Right lobe of liver (tissue), 6 donors: ENCODE results near the gene FAR2. TPM values are rescaled to one million over a fixed set of nuclear protein-coding genes. Genes with fewer than 3 reads are reported as not detected.

Experiments used
- ATAC-seq, 4 donors: fragments of 200-7000 bp; cut with Tn5 transposase; one replicate each; pipeline ENCODE4 v1.9.1; 2020; ENCODE audit warnings: mild to moderate bottlenecking in 4 of 4, moderate library complexity in 4 of 4
- DNase-seq, 3 donors: peaks; one replicate each; pipeline ENCODE4 v3.0.0-alpha.2; 2020
- H3K27ac ChIP-seq, 3 donors: fragments of 200-600 bp; one replicate each; pipeline ENCODE4 v1.8.0; 2022
- H3K27me3 ChIP-seq, 2 donors: fragments of 200-600 bp; one replicate each; pipeline ENCODE4 v1.8.0; 2022
- H3K36me3 ChIP-seq, 4 donors: fragments of 200-600 bp; sonication (generic) in 1 of 4; one replicate each; pipeline versions ENCODE4 v1.5.1 to v1.8.0; 2017 to 2022; ENCODE audit warnings: control low read depth in 1 of 4
- H3K4me1 ChIP-seq, 4 donors: fragments of 200-600 bp; sonication (generic) in 1 of 4; one replicate each; pipeline versions ENCODE4 v1.5.1 to v1.8.0; 2017 to 2022; ENCODE audit warnings: control low read depth in 1 of 4
- H3K4me3 ChIP-seq, 3 donors: fragments of 200-600 bp; one replicate each; pipeline ENCODE4 v1.8.0; 2022
- H3K9me3 ChIP-seq, 4 donors: fragments of 200-600 bp; sonication (generic) in 1 of 4; one replicate each; pipeline versions ENCODE4 v1.5.1 to v1.8.0; 2017 to 2022; ENCODE audit warnings: control low read depth in 1 of 4
- CTCF ChIP-seq, 4 donors: fragments of 200-600 bp in 3 of 4; fragments of 450-650 bp in 1 of 4; IDR thresholded peaks; one replicate each; pipeline versions ENCODE4 v1.5.1 to v1.8.0; 2016 to 2022; ENCODE audit warnings: antibody characterized with exemption in 4 of 4, mild to moderate bottlenecking in 2 of 4
- POLR2A ChIP-seq: fragments of 450-650 bp; IDR thresholded peaks from one replicate; pipeline ENCODE4 v1.6.1; 2017; ENCODE audit warnings: antibody characterized with exemption, mild to moderate bottlenecking
- WGBS: methylation state at CpG from one replicate; pipeline ENCODE4 v1.1.6; 2018; ENCODE audit warnings: low coverage, low lambda C conversion rate; ENCODE audit not compliant: insufficient coverage; ENCODE audit errors: missing lambda C conversion rate; 5-methylcytosine and 5-hydroxymethylcytosine counted together
- intact Hi-C, 2 donors: fragments of 100-400 bp; cut with DNase I; formaldehyde crosslinking; loops; one replicate each; pipeline versions ENCODE4 v1.11.2 to v1.14.1; 2022
- total RNA-seq, 6 experiments: library from RNA; depleted of rRNA in 2 of 6; stranded (reverse); fragments of >200 nt in 2 of 6; fragmentation: NEBNext Ultra II Directional in 3 of 6; extraction: Animal tissue kit (Norgen Biotek cat#: 25700) in 3 of 6; gene quantifications; one replicate each; pipeline versions ENCODE4 v1.1.0 to v1.2.4, GENCODE V29; 2016 to 2023
- donor health status: DM: no; HTN: yes; CAD: no.
- donor health status: DM: no; HTN: no; CAD: no.
- donor health status: DM: no; HTN: no; CAD: no.
- donor health status: DM: no; HTN: yes; CAD: no.
- donor health status: DM: no; HTN: yes; CAD: no.

Gene FAR2
- total RNA-seq, 6 experiments from 2014 or later: 0.87 to 3.4 (median 1.9) TPM

DNA sequence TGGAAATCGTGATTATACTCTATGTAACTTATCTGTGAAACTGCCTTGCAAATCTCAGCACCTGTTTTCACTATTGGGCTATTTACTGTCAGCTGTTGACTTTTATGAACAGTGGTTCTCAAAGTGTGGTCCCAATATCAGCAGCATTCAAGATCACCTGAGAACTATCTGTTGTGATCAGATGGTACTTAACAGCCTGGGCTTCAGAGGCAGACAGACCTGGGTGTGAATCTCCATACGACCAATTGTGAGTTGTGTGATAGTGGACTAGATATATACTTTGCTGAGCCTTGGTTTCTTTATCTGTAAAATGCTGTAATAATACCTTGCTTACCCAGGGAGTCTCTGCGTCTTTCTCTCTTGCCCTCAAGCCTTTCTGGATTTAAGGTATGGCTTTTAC, 126.8 kb downstream of the FAR2 start:
- intact Hi-C loops: no loop called here
- Histone ChIP-seq H3K4me3 (no peak overlapping the region), H3K4me1 (no peaks in the 10 kb centered on the region), H3K9me3 (no peaks in the 10 kb centered on the region), H3K36me3 (no peaks in the 10 kb centered on the region), H3K27me3 (no peaks in the 10 kb centered on the region), H3K27ac (no peak overlapping the region)
- 84% methylated on average over 2 of the region's 3 CpGs for WGBS
- TF ChIP-seq CTCF (IDR thresholded peaks at IDR 0.05): no peak
- ATAC-seq (no peak), DNase-seq (no peak)

- H3K27ac ChIP-seq: no peak overlapping the region
- ATAC-seq (no peak), DNase-seq (no peak)
- TF ChIP-seq POLR2A (no peak), CTCF (IDR thresholded peaks at IDR 0.05) (no peak)
- no peaks in the 10 kb centered on the region for H3K4me1 ChIP-seq
- H3K9me3 ChIP-seq: no peaks in the 10 kb centered on the region
- WGBS: 85% methylated on average over 4 of the region's 4 CpGs
- intact Hi-C loops: no loop called here
- H3K4me3 ChIP-seq: no peak overlapping the region
- no peaks in the 10 kb centered on the region for H3K36me3 ChIP-seq
- no peaks in the 10 kb centered on the region for H3K27me3 ChIP-seq
Measured at GRCh38 chr12:29277231-29277630, 128.2 kb downstream of the FAR2 start.

DNA sequence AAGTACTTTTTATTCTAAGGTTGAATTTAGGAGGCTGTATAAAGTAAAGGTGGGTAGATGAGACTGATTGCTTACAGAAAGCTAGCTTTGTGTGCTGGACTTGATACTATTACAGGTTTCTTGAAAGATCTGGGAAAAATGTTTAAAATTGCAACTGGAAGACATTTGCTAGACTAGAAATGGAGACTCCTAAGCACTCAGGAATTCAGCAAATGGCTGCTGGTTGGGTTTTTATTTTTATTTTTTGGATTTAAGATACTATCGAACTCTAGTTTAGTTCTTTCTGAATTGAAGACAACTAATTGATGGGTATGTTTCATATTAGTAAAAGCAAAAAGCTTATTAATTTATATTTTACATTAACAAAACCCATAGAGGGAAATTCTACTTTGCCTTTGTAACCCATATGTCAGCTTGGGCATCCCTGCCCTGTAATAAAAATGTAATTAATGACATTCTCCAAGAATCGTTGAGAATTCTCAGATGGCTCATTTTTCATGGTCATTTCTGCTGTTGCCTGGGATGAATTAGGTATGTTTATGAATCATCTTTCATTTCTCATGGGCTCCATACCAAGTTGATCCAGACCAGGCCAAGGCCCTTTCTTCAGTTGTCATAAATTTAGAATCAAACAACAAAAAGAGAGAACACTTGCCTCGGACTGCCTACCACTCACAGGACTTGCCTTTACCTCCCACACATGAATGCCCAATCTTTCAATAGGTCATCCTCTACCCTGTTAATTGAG, 129.8 kb downstream of the FAR2 start:
- H3K4me3 ChIP-seq: no peak overlapping the region
- WGBS: 69% methylated on average over 3 of the region's 3 CpGs
- H3K4me1 ChIP-seq: no peaks in the 10 kb centered on the region
- intact Hi-C loops: no loop called here
- DNase-seq (no peak), ATAC-seq (no peak)
- H3K27me3 ChIP-seq: no peaks in the 10 kb centered on the region
- H3K9me3 ChIP-seq: no peaks in the 10 kb centered on the region
- H3K27ac ChIP-seq: no peak overlapping the region
- no peak for TF ChIP-seq POLR2A
- TF ChIP-seq CTCF (IDR thresholded peaks at IDR 0.05): no peak
- no peaks in the 10 kb centered on the region for H3K36me3 ChIP-seq

DNA sequence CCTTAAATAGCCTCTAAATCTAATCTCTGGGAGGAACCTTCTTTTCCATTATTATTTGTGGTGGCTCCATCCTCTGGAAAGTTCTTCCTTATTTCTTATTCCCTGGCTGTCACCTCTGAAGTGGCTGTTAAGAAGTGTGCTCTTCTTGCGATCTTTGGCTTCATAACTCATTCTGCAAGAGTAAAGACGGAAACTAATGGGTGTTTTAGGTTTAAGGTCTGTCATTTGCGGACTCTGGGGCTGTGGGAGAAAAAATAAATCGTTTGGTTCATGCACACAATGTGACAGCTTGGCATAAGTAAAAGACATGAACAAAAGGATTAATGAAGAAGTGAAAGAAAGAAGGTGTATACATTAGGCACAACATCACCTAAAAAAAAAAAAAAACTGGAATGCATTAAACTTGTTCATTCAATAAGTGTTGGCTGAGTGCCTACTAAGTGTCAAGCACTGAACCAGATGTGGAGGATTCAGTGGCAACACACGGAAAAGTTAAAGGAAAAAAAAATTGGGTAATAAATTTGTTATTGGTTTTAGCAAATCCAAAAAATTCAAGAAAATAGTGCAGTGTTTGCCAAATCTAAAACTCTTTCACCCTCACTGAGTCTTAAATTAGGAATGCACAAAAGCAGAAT, 132.4 kb downstream of the FAR2 start:
- TF ChIP-seq POLR2A (no peak), CTCF (IDR thresholded peaks at IDR 0.05) (no peak)
- Histone ChIP-seq H3K36me3 (no peaks in the 10 kb centered on the region), H3K4me1 (no peaks in the 10 kb centered on the region), H3K27me3 (no peaks in the 10 kb centered on the region), H3K4me3 (no peak overlapping the region), H3K9me3 (no peaks in the 10 kb centered on the region), H3K27ac (no peak overlapping the region)
- ATAC-seq: no peak
- DNase-seq: no peak
- intact Hi-C loops: no loop called here
- WGBS: 68% methylated on average over 5 of the region's 5 CpGs
